ENCODE data around the gene IRGC.
A peak's percentile ranks its signal among the peaks of the same experiment; 100 is the strongest.

IRGC gene

DNA sequence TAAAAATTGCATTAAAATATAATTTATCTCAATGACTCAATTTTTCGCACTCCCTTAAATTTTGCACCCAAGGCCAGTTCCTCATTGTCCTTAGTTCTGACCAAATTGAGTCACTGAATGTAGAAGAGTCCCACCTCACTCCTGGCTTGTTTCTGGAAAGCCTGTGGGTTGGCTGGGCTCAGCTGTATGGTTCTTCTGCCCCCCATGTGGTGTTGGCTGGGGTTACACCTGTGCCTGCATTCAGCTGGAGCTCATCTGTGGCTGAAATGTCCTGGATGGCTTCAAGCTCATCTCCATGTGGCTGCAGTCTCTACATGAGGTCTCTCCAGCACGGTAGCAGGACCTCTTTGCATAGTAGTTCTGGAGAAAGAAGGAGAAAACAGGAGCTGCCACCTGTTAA is 7.2 kb upstream of the IRGC start:
- no peaks in the 10 kb centered on the region; the same call in 1 of the 2 replicates for H3K4me1 ChIP-seq (ENCODE audit: control insufficient read depth, insufficient read depth, low read length)
- H3K4me3 ChIP-seq (ENCODE audit: low read depth, low read length): no peak overlapping the region
- H3K9me3 ChIP-seq (ENCODE audit: control insufficient read depth, insufficient read depth, low read depth, low read length): peaks cover 4% of the 10 kb centered on the region
- no peaks in the 10 kb centered on the region for H3K36me3 ChIP-seq (ENCODE audit: control insufficient read depth in 2 of 2, insufficient read depth in 1 of 2, low read length in 2 of 2)
- no peak overlapping the region for H3K27ac ChIP-seq (ENCODE audit: extremely low read depth, low read depth, low read length)
- TF ChIP-seq SETDB1 (IDR thresholded peaks at IDR 0.05; ENCODE audit: insufficient read length, low read length): peak; percentile 38
- peak; percentile 48; the same call in 1 of the 2 replicates for TF ChIP-seq SCRT2 (tag by site-specific recombination; IDR thresholded peaks at IDR 0.05)
- TF ChIP-seq ZNF132 (tag by site-specific recombination; IDR thresholded peaks at IDR 0.05; ENCODE audit: borderline replicate concordance): no peak
- TF ChIP-seq TRIM28 (IDR thresholded peaks at IDR 0.05; ENCODE audit: borderline replicate concordance, low read length): peak; percentile 62; the same call in 1 of the 2 replicates
- CTCF ChIA-PET: interaction anchor here (0.6 to 1.4 kb wide), 3 partner anchors 40 to 190 kb away, joined by 3 to 7 read pairs (median 3); no protein-coding TSS in a partner anchor
- POLR2A ChIA-PET: interaction anchor here (0.6 to 1.4 kb wide), 2 partner anchors 10 to 40 kb away, joined by 3 read pairs; no protein-coding TSS in a partner anchor

- CTCF ChIA-PET: interaction anchor here (0.8 to 1.2 kb wide), 4 partner anchors 10 to 73 kb away, joined by 3 to 8 read pairs (median 4); no protein-coding TSS in a partner anchor
- Histone ChIP-seq H3K9me3 (ENCODE audit: control insufficient read depth, insufficient read depth, low read depth, low read length) (peaks cover 4% of the 10 kb centered on the region), H3K4me3 (ENCODE audit: low read depth, low read length) (no peak overlapping the region), H3K4me1 (ENCODE audit: control insufficient read depth, insufficient read depth, low read length) (no peaks in the 10 kb centered on the region; the same call in 1 of the 2 replicates), H3K27ac (ENCODE audit: extremely low read depth, low read depth, low read length) (no peak overlapping the region), H3K36me3 (ENCODE audit: control insufficient read depth in 2 of 2, insufficient read depth in 1 of 2, low read length in 2 of 2) (no peaks in the 10 kb centered on the region)
- POLR2A ChIA-PET: interaction anchor here (0.6 to 0.9 kb wide), 3 partner anchors 10 to 501 kb away, joined by 3 to 9 read pairs (median 6); no protein-coding TSS in a partner anchor
- TF ChIP-seq ZNF394 (tag by site-specific recombination; IDR thresholded peaks at IDR 0.05; ENCODE audit: borderline replicate concordance) (0 out of 2 replicates have a peak, but pooled peaks have one; percentile 9), MYNN (tag by site-specific recombination; IDR thresholded peaks at IDR 0.05; ENCODE audit: borderline replicate concordance) (no peak), ZBTB44 (tag by site-specific recombination; IDR thresholded peaks at IDR 0.05) (no peak), SALL2 (tag by site-specific recombination; IDR thresholded peaks at IDR 0.05; ENCODE audit: borderline replicate concordance) (no peak), ZNF600 (tag by site-specific recombination; IDR thresholded peaks at IDR 0.05) (0 out of 2 replicates have a peak, but pooled peaks have one; percentile 33), ZNF621 (tag by site-specific recombination; IDR thresholded peaks at IDR 0.05) (no peak), ZBTB48 (tag by site-specific recombination; IDR thresholded peaks at IDR 0.05) (peak; percentile 69), ZNF174 (tag by site-specific recombination; IDR thresholded peaks at IDR 0.05) (no peak), KLF1 (tag by site-specific recombination; IDR thresholded peaks at IDR 0.05) (no peak), OSR2 (tag by site-specific recombination; IDR thresholded peaks at IDR 0.05) (no peak), KLF17 (tag by site-specific recombination; IDR thresholded peaks at IDR 0.05) (peak; percentile 61; the same call in 1 of the 2 replicates), ZNF324 (tag by site-specific recombination; IDR thresholded peaks at IDR 0.05) (no peak), SCRT2 (tag by site-specific recombination; IDR thresholded peaks at IDR 0.05) (peak; percentile 34; the same call in 1 of the 2 replicates), ZNF555 (tag by site-specific recombination; conservative IDR thresholded peaks at IDR 0.05) (no peak), GLIS1 (tag by site-specific recombination; IDR thresholded peaks at IDR 0.05) (no peak), ZNF26 (tag by site-specific recombination; IDR thresholded peaks at IDR 0.05) (no peak), GLI4 (tag by site-specific recombination; IDR thresholded peaks at IDR 0.05) (no peak), ZNF138 (tag by site-specific recombination; IDR thresholded peaks at IDR 0.05; ENCODE audit: borderline replicate concordance) (no peak), SETDB1 (IDR thresholded peaks at IDR 0.05; ENCODE audit: insufficient read length, low read length) (no peak), ZNF202 (tag by site-specific recombination; IDR thresholded peaks at IDR 0.05; ENCODE audit: borderline replicate concordance) (no peak), ZNF843 (tag by site-specific recombination; IDR thresholded peaks at IDR 0.05) (no peak), ZNF266 (tag by site-specific recombination; IDR thresholded peaks at IDR 0.05; ENCODE audit: low read depth) (no peak), ZNF302 (tag by site-specific recombination; IDR thresholded peaks at IDR 0.05; ENCODE audit: low read depth) (no peak)
- TF ChIP-seq, protein P1, sequence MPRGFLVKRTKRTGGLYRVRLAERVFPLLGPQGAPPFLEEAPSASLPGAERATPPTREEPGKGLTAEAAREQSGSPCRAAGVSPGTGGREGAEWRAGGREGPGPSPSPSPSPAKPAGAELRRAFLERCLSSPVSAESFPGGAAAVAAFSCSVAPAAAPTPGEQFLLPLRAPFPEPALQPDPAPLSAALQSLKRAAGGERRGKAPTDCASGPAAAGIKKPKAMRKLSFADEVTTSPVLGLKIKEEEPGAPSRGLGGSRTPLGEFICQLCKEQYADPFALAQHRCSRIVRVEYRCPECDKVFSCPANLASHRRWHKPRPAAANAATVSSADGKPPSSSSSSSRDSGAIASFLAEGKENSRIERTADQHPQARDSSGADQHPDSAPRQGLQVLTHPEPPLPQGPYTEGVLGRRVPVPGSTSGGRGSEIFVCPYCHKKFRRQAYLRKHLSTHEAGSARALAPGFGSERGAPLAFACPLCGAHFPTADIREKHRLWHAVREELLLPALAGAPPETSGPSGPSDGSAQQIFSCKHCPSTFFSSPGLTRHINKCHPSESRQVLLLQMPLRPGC (tag by site-specific recombination; IDR thresholded peaks at IDR 0.05): no peak
- TF ChIP-seq, protein P2, sequence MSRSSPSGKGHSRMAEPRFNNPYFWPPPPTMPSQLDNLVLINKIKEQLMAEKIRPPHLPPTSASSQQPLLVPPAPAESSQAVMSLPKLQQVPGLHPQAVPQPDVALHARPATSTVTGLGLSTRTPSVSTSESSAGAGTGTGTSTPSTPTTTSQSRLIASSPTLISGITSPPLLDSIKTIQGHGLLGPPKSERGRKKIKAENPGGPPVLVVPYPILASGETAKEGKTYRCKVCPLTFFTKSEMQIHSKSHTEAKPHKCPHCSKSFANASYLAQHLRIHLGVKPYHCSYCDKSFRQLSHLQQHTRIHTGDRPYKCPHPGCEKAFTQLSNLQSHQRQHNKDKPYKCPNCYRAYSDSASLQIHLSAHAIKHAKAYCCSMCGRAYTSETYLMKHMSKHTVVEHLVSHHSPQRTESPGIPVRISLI (tag by site-specific recombination; IDR thresholded peaks at IDR 0.05): 0 out of 2 replicates have a peak, but pooled peaks have one; percentile 28
Measured at GRCh38 chr19:43711751-43712355, 4.0 kb upstream of the IRGC start.
